B cell (primary cell): Measurements from ENCODE around the gene PLD1. TPM values are rescaled to one million over a fixed set of nuclear protein-coding genes. Genes with fewer than 3 reads are reported as not detected.
A peak's percentile ranks its signal among the peaks of the same experiment; 100 is the strongest.

Source experiments
- ATAC-seq: fragments of 200-7000 bp; cut with Tn5 transposase; one replicate; pipeline ENCODE4 v1.10.0; 2021; ENCODE audit warnings: low read depth, mild to moderate bottlenecking, moderate number of reproducible peaks, moderate library complexity
- CTCF ChIA-PET: fragments of 350-600 bp; sonication (Branson Sonifier 250); formaldehyde crosslinking; loops from one replicate; lab custom pipeline; 2021; ENCODE audit warnings: antibody characterized with exemption, inconsistent platforms; lab: Charles Lee
- POLR2A ChIA-PET: fragments of 350-600 bp; sonication (Branson Sonifier 250); formaldehyde crosslinking; loops from one replicate; lab custom pipeline; 2021; ENCODE audit warnings: antibody characterized with exemption; lab: Charles Lee
- DNase-seq: peaks from one replicate; pipeline ENCODE4 v3.0.0; 2013
- H2AFZ ChIP-seq: 2 replicates; pipeline ENCODE4 v1.6.1; 2012; ENCODE audit warnings: mild to moderate bottlenecking, low read depth, low read length; ENCODE audit not compliant: insufficient read depth, poor library complexity, severe bottlenecking
- H3K27ac ChIP-seq, 2 donors: 1 replicate in 1 of 2; 2 replicates in 1 of 2; pipeline ENCODE4 v1.5.1; 2012 to 2013; ENCODE audit warnings: low read length in 2 of 2, mild to moderate bottlenecking in 2 of 2, moderate library complexity in 1 of 2
- H3K27me3 ChIP-seq, 4 experiments: fragments of 200-600 bp in 1 of 4; sonication (generic) in 1 of 4; replicated peaks in 1 of 4; 1 replicate in 2 of 4; 2 replicates in 2 of 4; pipeline versions ENCODE4 v1.6.1 to v1.7.0; 2013 to 2016; ENCODE audit warnings: low read length in 3 of 4, mild to moderate bottlenecking in 2 of 4, mixed read lengths in 1 of 4, moderate library complexity in 1 of 4; ENCODE audit not compliant: insufficient read depth in 4 of 4, control insufficient read depth in 3 of 4; ENCODE audit errors: control extremely low read depth in 1 of 4
- H3K36me3 ChIP-seq, 2 experiments: replicated peaks in 1 of 2; 1 replicate in 1 of 2; 2 replicates in 1 of 2; pipeline versions ENCODE4 v1.6.1 to v1.7.1; 2013; ENCODE audit warnings: low read length in 1 of 2; ENCODE audit not compliant: insufficient read depth in 2 of 2, control insufficient read depth in 1 of 2; ENCODE audit errors: control extremely low read depth in 1 of 2, extremely low read depth in 1 of 2
- H3K4me1 ChIP-seq, 2 donors: fragments of 200-600 bp in 1 of 2; sonication (generic) in 1 of 2; 1 replicate in 1 of 2; 2 replicates in 1 of 2; pipeline versions ENCODE4 v1.5.1 to v1.6.1; 2013 to 2017; ENCODE audit warnings: low read length in 2 of 2; ENCODE audit not compliant: control insufficient read depth in 2 of 2, insufficient read depth in 2 of 2
- H3K4me2 ChIP-seq: replicated peaks from 2 replicates; pipeline ENCODE3; 2012; ENCODE audit warnings: mild to moderate bottlenecking, low read depth, low read length; ENCODE audit not compliant: poor library complexity, severe bottlenecking
- H3K4me3 ChIP-seq, 5 experiments: fragments of 200-600 bp in 1 of 5; sonication (generic) in 1 of 5; 1 replicate in 3 of 5; 2 replicates in 2 of 5; pipeline versions ENCODE4 v1.5.1 to v1.7.0; 2011 to 2016; ENCODE audit warnings: low read length in 4 of 5, mild to moderate bottlenecking in 4 of 5, low read depth in 2 of 5, control low read depth in 1 of 5, moderate library complexity in 1 of 5; ENCODE audit not compliant: insufficient read depth in 1 of 5; ENCODE audit errors: control extremely low read depth in 1 of 5, extremely low read depth in 1 of 5
- H3K79me2 ChIP-seq: fragments of 200-600 bp; sonication (generic); one replicate; pipeline ENCODE4 v1.6.0; 2016; ENCODE audit warnings: low read length; ENCODE audit not compliant: control insufficient read depth, insufficient read depth
- H3K9ac ChIP-seq: fragments of 200-600 bp; sonication (generic); 2 replicates; pipeline ENCODE4 v1.6.1; 2017; ENCODE audit warnings: mild to moderate bottlenecking, low read length, moderate library complexity
- H3K9me3 ChIP-seq, 3 donors: one replicate each; pipeline versions ENCODE4 v1.6.1 to v1.7.1; 2013; ENCODE audit warnings: low read length in 2 of 3; ENCODE audit not compliant: control insufficient read depth in 2 of 3, insufficient read depth in 1 of 3; ENCODE audit errors: control extremely low read depth in 1 of 3
- H4K20me1 ChIP-seq: 2 replicates; pipeline ENCODE4 v1.6.0; 2012; ENCODE audit warnings: mild to moderate bottlenecking, low read length; ENCODE audit not compliant: insufficient read depth, control insufficient read depth, poor library complexity, severe bottlenecking
- H3K27ac Mint-ChIP-seq: one replicate; pipeline ENCODE4 v1.8.0; 2021; ENCODE audit warnings: mixed read lengths
- H3K27me3 Mint-ChIP-seq: one replicate; pipeline ENCODE4 v1.8.0; 2021; ENCODE audit warnings: mixed read lengths
- H3K4me1 Mint-ChIP-seq: one replicate; pipeline ENCODE4 v1.8.0; 2021; ENCODE audit warnings: mixed read lengths
- H3K4me3 Mint-ChIP-seq: one replicate; pipeline ENCODE4 v1.8.0; 2021; ENCODE audit warnings: mixed read lengths
- H3K9me3 Mint-ChIP-seq: one replicate; pipeline ENCODE4 v1.8.0; 2022; ENCODE audit warnings: mixed read lengths; ENCODE audit not compliant: insufficient read depth
- EZH2 ChIP-seq: IDR thresholded peaks from 2 replicates; pipeline ENCODE4 v1.6.1; 2012; ENCODE audit warnings: borderline replicate concordance, low read depth, mild to moderate bottlenecking, moderate library complexity, low read length; ENCODE audit not compliant: insufficient read depth, poor library complexity, severe bottlenecking
- WGBS: methylation state at CpG from one replicate; pipeline ENCODE4 v1.1.5; 2013; ENCODE audit warnings: missing lambda C conversion rate; ENCODE audit not compliant: insufficient coverage; 5-methylcytosine and 5-hydroxymethylcytosine counted together
- intact Hi-C: fragments of 100-400 bp; cut with micrococcal nuclease; formaldehyde crosslinking; loops from one replicate; pipeline ENCODE4 v1.10.0; 2022
- polyA plus RNA-seq: library from polyadenylated mRNA; depleted of rRNA; stranded (reverse); fragments of >200 nt; gene quantifications from 2 replicates; pipeline ENCODE4 v1.2.3, GENCODE V29; 2012
- total RNA-seq, 2 donors: library from RNA; stranded (reverse); fragments of 120-200 nt in 1 of 2; gene quantifications; 1 replicate in 1 of 2; 2 replicates in 1 of 2; pipeline versions ENCODE4 v1.2.3 to v1.2.4, GENCODE V29; 2013 to 2022
- TF ChIP-seq, protein P1 (sequence below): fragments of 200-600 bp; IDR thresholded peaks from one replicate; pipeline ENCODE4 v1.8.0; 2022; ENCODE audit warnings: antibody characterized with exemption, mild to moderate bottlenecking

The PLD1 gene
- total and polyA plus RNA-seq, 2 donors (not counting 1 experiment from before 2014, with no cell fraction given) = 0.24 to 0.52 TPM

GRCh38 chr3:171772427-171773056 lies 37.7 kb downstream of the PLD1 start:
- no peak overlapping the region for H3K9ac ChIP-seq
- H3K4me3 ChIP-seq = no peak overlapping the region
- Mint-ChIP-seq H3K27ac (no peak overlapping the region), H3K4me1 (no peaks in the 10 kb centered on the region), H3K4me3 (no peak overlapping the region), H3K9me3 (no peaks in the 10 kb centered on the region), H3K27me3 (peaks cover 7% of the 10 kb centered on the region)
- no peak overlapping the region for H3K27ac ChIP-seq
- intact Hi-C loops = loop anchor here (2.0 kb wide), 1 partner anchor 812 kb away; no protein-coding TSS in a partner anchor
- TF ChIP-seq, protein P1, sequence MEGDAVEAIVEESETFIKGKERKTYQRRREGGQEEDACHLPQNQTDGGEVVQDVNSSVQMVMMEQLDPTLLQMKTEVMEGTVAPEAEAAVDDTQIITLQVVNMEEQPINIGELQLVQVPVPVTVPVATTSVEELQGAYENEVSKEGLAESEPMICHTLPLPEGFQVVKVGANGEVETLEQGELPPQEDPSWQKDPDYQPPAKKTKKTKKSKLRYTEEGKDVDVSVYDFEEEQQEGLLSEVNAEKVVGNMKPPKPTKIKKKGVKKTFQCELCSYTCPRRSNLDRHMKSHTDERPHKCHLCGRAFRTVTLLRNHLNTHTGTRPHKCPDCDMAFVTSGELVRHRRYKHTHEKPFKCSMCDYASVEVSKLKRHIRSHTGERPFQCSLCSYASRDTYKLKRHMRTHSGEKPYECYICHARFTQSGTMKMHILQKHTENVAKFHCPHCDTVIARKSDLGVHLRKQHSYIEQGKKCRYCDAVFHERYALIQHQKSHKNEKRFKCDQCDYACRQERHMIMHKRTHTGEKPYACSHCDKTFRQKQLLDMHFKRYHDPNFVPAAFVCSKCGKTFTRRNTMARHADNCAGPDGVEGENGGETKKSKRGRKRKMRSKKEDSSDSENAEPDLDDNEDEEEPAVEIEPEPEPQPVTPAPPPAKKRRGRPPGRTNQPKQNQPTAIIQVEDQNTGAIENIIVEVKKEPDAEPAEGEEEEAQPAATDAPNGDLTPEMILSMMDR = peak; percentile 33
- TF ChIP-seq EZH2 = no peak
- H3K79me2 ChIP-seq = no peaks in the 10 kb centered on the region
- H2AFZ ChIP-seq = no peak overlapping the region
- WGBS = 17% methylated on average over 1 of the region's 4 CpGs
- H3K27me3 ChIP-seq = no peaks in the 10 kb centered on the region
- peak; percentile 15 for DNase-seq
- no peak overlapping the region for H3K4me2 ChIP-seq
- ChIA-PET CTCF (interaction anchor here (0.9 to 2.1 kb wide), 6 partner anchors 10 to 811 kb away, joined by 3 to 9 read pairs (median 4); no protein-coding TSS in a partner anchor), POLR2A (no interaction called here)
- H3K9me3 ChIP-seq = no peaks in the 10 kb centered on the region
- no peaks in the 10 kb centered on the region for H3K4me1 ChIP-seq
- H3K36me3 ChIP-seq = no peaks in the 10 kb centered on the region
- H4K20me1 ChIP-seq = no peaks in the 10 kb centered on the region
- no peak for ATAC-seq
